GDM1 (cell line): Measurements from ENCODE around the gene GALNT11.

Experiments used
- DNase-seq: peaks from one replicate; lab custom pipeline; 2025; lab: John Stamatoyannopoulos, UW

Gene GALNT11

GRCh38 chr7:152149363-152149762 is 123.9 kb downstream of the GALNT11 start:
- no peak for DNase-seq

DNA sequence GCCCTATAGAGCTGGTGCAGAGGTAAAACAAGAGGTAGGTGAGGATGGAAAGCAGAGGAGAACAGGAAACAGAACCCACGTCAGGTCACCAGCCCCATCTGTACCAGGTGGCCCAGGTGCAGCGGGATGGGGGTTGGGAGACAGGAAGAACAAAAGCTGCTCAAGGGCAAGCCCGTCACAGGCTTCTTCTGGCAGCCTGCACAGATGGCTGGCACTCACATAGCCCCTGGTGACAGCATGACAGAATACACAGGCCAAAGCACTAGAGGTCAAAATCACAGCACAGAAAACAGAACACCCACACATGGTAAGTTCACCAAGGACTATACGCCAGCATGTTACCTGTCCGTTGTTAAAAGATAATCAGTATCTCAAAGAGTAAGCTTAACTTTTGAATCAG is 126.8 kb downstream of the GALNT11 start:
- DNase-seq: no peak

DNA sequence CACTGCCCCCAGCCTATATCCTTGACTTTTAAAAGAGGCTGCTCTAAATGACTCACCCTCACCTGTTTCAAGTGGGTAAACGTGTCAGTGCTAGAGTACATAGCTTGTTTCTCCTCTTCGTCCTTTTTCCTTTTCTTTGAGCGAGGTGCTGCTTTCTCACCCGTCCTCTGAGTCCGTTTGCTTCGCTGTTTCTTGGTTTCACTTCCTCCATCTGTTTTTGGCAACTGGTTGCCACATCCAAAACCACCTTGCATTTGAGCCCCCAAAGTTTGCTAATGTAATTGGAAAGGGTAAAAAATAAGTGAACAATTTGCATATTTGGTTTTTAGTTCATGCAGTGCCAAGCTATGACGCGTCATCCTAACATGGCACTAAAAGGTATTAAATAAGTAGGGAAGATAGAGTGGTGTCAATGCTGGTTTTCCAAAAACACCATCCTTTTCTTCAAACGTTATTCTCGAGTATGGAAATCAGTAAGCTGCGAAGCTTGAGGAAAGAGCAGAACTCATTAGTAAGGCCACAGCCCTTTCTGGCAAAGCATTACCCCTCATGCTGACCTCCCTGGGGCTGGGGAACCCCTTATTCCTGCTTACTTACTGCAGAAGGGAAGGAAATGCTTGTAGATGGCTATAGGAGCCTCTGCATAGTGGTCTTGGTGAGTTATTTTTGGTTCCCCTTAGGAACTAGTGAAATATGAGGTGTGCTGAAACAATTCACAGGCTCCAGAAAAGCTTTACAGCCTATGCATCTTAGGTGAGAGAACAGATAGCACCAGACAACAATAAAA is 133.5 kb downstream of the GALNT11 start:
- no peak for DNase-seq

GRCh38 chr7:152161171-152161570 is 135.7 kb downstream of the GALNT11 start:
- DNase-seq: no peak

DNA sequence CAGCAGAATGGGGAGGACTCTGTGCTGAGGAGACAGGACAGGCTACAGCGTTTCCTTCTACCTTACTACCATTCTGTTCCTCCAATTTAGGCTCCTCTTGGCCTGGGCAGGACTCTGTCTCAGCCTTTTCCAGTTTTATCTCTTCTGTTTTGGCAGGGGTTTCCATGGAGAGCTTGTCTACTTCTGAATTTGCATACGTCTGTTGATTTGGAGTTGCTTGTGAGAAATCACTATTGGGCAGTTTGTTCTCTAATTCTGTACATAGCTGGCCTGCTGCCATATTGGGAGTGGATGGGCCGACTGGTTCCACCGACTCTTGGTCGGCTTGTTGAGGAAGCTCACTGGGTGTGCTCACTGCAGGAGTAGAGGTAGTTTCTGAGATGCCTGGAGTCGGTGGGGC is 136.8 kb downstream of the GALNT11 start:
- no peak for DNase-seq
